Measurements from ENCODE around the gene VDR. TPM values are rescaled to one million over a fixed set of nuclear protein-coding genes. Genes with fewer than 3 reads are reported as not detected.
A peak's percentile ranks its signal among the peaks of the same experiment; 100 is the strongest.
"Not testable (repeated sequence)": the region's sequence is repeated elsewhere in the genome, so short reads cannot be mapped to it uniquely, and the experiment has no call there.

VDR gene
- total and polyA plus RNA-seq, 4 donors, result 2.2 to 9.3 (median 7.4) TPM

GRCh38 chr12:47845081-47845480, 59.7 kb downstream of the VDR start:
- DNase-seq (no peak), ATAC-seq (ENCODE audit: low FRiP score) (no peak)
- H3K27me3 ChIP-seq (ENCODE audit: control insufficient read depth in 1 of 2, insufficient read depth in 2 of 2, low read length in 1 of 2), result no peaks in the 10 kb centered on the region
- no peaks in the 10 kb centered on the region for H3K9me3 ChIP-seq (ENCODE audit: control insufficient read depth, low read length)
- no peak overlapping the region for H3K27ac ChIP-seq (ENCODE audit: low read depth in 1 of 2, low read length in 2 of 2)
- intact Hi-C loops (cut with DNase I), result no loop called here
- 93 to 96% methylated on average over 8 of the region's 8 CpGs for WGBS, 2 donors
- H3K36me3 ChIP-seq (ENCODE audit: control insufficient read depth in 1 of 2, insufficient read depth in 2 of 2, low read length in 1 of 2), result no peaks in the 10 kb centered on the region
- no peaks in the 10 kb centered on the region for H3K4me1 ChIP-seq (ENCODE audit: control insufficient read depth in 1 of 2, insufficient read depth in 2 of 2, low read length in 2 of 2)
- H3K4me3 ChIP-seq (ENCODE audit: low read length in 2 of 2), result no peak overlapping the region

DNA sequence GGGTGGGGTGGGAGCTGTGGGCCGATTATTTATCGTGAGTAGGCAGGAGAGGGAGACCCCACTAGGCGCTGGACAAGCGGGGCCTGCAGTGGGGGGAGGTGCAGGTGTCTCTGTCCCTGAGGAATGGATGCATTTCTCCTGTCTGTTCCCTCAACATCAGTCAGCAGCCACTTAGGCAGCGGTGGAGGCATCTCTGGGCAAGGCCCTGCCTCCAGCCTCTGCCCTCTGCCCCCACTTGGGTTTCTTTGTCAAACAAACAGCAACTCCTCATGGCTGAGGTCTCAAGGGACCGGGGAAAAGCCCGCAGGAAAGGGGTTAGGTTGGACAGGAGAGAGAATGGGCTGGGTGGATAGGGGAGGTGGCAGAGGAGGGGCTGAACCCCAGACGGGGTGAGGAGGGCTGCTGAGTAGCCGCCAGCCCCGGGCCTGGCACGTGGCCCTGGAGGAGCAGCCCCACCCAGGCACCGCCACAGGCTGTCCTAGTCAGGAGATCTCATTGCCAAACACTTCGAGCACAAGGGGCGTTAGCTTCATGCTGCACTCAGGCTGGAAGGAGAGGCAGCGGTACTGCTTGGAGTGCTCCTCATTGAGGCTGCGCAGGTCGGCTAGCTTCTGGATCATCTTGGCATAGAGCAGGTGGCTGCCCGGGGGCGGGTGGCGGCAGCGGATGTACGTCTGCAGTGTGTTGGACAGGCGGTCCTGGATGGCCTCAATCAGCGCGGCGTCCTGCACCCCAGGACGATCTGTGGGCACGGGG, 60.4 kb downstream of the VDR start:
- Histone ChIP-seq H3K9me3 (ENCODE audit: control insufficient read depth, low read length) (no peaks in the 10 kb centered on the region), H3K36me3 (ENCODE audit: control insufficient read depth in 1 of 2, insufficient read depth in 2 of 2, low read length in 1 of 2) (no peaks in the 10 kb centered on the region), H3K27me3 (ENCODE audit: control insufficient read depth in 1 of 2, insufficient read depth in 2 of 2, low read length in 1 of 2) (no peaks in the 10 kb centered on the region), H3K4me3 (ENCODE audit: low read length in 2 of 2) (no peak overlapping the region), H3K27ac (ENCODE audit: low read depth in 1 of 2, low read length in 2 of 2) (no peak overlapping the region), H3K4me1 (ENCODE audit: control insufficient read depth in 1 of 2, insufficient read depth in 2 of 2, low read length in 2 of 2) (no peaks in the 10 kb centered on the region)
- WGBS, 2 donors, result 82 to 83% methylated on average over 27 to 28 of the region's 28 CpGs
- no peak for DNase-seq
- intact Hi-C loops (cut with DNase I), result no loop called here
- peak; percentile 40 for ATAC-seq (ENCODE audit: low FRiP score)

DNA sequence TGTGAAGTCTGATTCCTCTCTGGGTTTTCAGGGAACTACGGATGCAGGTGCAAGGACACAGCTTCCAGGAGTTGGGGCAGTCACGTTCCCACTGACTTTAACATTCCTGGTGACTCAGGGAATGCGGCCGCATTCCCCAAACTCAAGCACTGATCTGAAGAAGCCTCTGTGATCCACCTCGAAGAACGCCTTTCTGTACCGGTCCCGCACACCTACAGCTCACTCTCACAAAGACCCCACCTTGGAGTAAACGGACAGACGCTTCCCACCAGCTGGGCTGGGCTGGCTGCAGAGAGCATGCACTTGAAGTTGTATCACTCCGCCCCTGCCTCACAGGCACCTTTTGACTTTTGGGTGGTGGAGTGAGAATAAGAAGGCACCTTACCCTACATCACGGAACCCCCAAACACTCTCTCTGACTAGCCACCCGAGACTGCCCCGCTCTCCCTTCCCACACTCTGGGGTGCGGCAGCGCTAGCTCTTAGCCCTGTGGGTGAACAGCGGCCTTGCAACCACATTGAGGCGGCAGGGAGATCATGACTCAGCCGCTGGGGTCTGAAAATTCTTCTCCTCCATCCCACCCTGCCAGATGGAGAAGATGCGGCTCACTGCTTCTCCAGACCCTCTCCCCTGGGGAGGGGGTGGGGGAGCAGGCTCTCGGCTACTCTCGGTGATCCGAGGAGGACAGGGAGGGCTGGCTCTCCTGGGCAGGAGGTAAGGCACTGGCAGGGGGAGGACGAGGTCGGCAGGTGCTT, 61.4 kb downstream of the VDR start:
- intact Hi-C loops (cut with DNase I), result no loop called here
- Histone ChIP-seq H3K27ac (ENCODE audit: low read depth in 1 of 2, low read length in 2 of 2) (no peak overlapping the region), H3K9me3 (ENCODE audit: control insufficient read depth, low read length) (no peaks in the 10 kb centered on the region), H3K4me1 (ENCODE audit: control insufficient read depth in 1 of 2, insufficient read depth in 2 of 2, low read length in 2 of 2) (no peaks in the 10 kb centered on the region), H3K36me3 (ENCODE audit: control insufficient read depth in 1 of 2, insufficient read depth in 2 of 2, low read length in 1 of 2) (no peaks in the 10 kb centered on the region), H3K27me3 (ENCODE audit: control insufficient read depth in 1 of 2, insufficient read depth in 2 of 2, low read length in 1 of 2) (no peaks in the 10 kb centered on the region), H3K4me3 (ENCODE audit: low read length in 2 of 2) (no peak overlapping the region)
- 92% methylated on average over 25 of the region's 25 CpGs for WGBS, 2 donors
- DNase-seq, result no peak
- no peak for ATAC-seq (ENCODE audit: low FRiP score)

DNA sequence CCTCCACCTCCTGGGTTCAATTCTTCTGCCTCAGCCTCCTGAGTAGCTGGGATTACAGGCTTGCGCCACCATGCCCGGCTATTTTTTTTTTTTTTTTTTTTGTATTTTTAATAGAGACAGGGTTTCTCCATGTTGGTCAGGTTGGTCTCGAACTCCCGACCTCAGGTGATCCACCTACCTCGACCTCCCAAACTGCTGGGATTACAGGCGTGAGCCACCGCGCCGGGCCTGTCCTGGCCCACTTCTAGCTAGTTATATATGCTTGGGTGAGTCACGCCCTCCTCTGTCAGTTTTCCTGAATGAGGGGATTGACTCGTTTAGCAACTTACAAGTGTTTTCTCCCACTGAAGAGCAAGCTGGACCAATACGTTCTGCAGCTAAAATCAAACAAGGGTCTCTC, 62.3 kb downstream of the VDR start:
- H3K27ac ChIP-seq (ENCODE audit: low read depth in 1 of 2, low read length in 2 of 2); H3K4me3 ChIP-seq (ENCODE audit: low read length in 2 of 2); H3K27me3 ChIP-seq (ENCODE audit: control insufficient read depth in 1 of 2, insufficient read depth in 2 of 2, low read length in 1 of 2); H3K4me1 ChIP-seq (ENCODE audit: control insufficient read depth in 1 of 2, insufficient read depth in 2 of 2, low read length in 2 of 2); H3K9me3 ChIP-seq (ENCODE audit: control insufficient read depth, low read length); H3K36me3 ChIP-seq (ENCODE audit: control insufficient read depth in 1 of 2, insufficient read depth in 2 of 2, low read length in 1 of 2); DNase-seq; ATAC-seq (ENCODE audit: low FRiP score); intact Hi-C loops (cut with DNase I): not testable (repeated sequence)
- 87 to 88% methylated on average over 11 to 12 of the region's 12 CpGs for WGBS, 2 donors

GRCh38 chr12:47841910-47842309, 62.9 kb downstream of the VDR start:
- no peak for DNase-seq
- Histone ChIP-seq H3K9me3 (ENCODE audit: control insufficient read depth, low read length) (no peaks in the 10 kb centered on the region), H3K36me3 (ENCODE audit: control insufficient read depth in 1 of 2, insufficient read depth in 2 of 2, low read length in 1 of 2) (no peaks in the 10 kb centered on the region), H3K4me1 (ENCODE audit: control insufficient read depth in 1 of 2, insufficient read depth in 2 of 2, low read length in 2 of 2) (no peaks in the 10 kb centered on the region), H3K4me3 (ENCODE audit: low read length in 2 of 2) (no peak overlapping the region), H3K27me3 (ENCODE audit: control insufficient read depth in 1 of 2, insufficient read depth in 2 of 2, low read length in 1 of 2) (no peaks in the 10 kb centered on the region), H3K27ac (ENCODE audit: low read depth in 1 of 2, low read length in 2 of 2) (no peak overlapping the region)
- WGBS, 2 donors, result 49 to 62% methylated on average over 4 of the region's 4 CpGs
- no peak for ATAC-seq (ENCODE audit: low FRiP score)
- intact Hi-C loops (cut with DNase I), result no loop called here

- Histone ChIP-seq H3K9me3 (ENCODE audit: control insufficient read depth, low read length) (no peaks in the 10 kb centered on the region), H3K27me3 (ENCODE audit: control insufficient read depth in 1 of 2, insufficient read depth in 2 of 2, low read length in 1 of 2) (no peaks in the 10 kb centered on the region), H3K27ac (ENCODE audit: low read depth in 1 of 2, low read length in 2 of 2) (no peak overlapping the region), H3K4me3 (ENCODE audit: low read length in 2 of 2) (no peak overlapping the region), H3K36me3 (ENCODE audit: control insufficient read depth in 1 of 2, insufficient read depth in 2 of 2, low read length in 1 of 2) (no peaks in the 10 kb centered on the region), H3K4me1 (ENCODE audit: control insufficient read depth in 1 of 2, insufficient read depth in 2 of 2, low read length in 2 of 2) (no peaks in the 10 kb centered on the region)
- DNase-seq (no peak), ATAC-seq (ENCODE audit: low FRiP score) (no peak)
- intact Hi-C loops (cut with DNase I), result no loop called here
- 8 to 19% methylated on average over 2 of the region's 2 CpGs for WGBS, 2 donors
These were observed 63.3 kb downstream of the VDR start for GRCh38 chr12:47841501-47841900.

DNA sequence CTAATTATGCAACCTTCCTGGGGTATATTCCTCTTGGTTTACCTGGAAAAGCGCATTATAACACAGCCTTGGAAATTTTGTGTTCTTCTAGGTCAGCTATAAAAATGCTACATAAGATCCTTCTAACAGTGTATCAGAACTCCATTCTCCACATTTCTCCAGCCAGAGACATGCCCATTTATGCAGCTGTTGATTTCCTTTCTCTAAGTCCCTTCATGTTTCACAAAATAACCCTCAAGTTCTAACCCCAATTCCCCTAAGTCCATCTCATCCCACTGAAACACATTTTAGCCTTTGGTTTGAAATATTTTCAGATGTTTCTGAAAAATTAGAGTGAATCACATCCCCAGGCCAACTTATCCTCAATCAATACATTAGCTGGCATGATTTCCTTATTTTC, 64.2 kb downstream of the VDR start:
- ATAC-seq (ENCODE audit: low FRiP score) (no peak), DNase-seq (no peak)
- Histone ChIP-seq H3K27me3 (ENCODE audit: control insufficient read depth in 1 of 2, insufficient read depth in 2 of 2, low read length in 1 of 2) (no peaks in the 10 kb centered on the region), H3K4me1 (ENCODE audit: control insufficient read depth in 1 of 2, insufficient read depth in 2 of 2, low read length in 2 of 2) (no peaks in the 10 kb centered on the region), H3K4me3 (ENCODE audit: low read length in 2 of 2) (no peak overlapping the region), H3K36me3 (ENCODE audit: control insufficient read depth in 1 of 2, insufficient read depth in 2 of 2, low read length in 1 of 2) (no peaks in the 10 kb centered on the region), H3K9me3 (ENCODE audit: control insufficient read depth, low read length) (no peaks in the 10 kb centered on the region), H3K27ac (ENCODE audit: low read depth in 1 of 2, low read length in 2 of 2) (no peak overlapping the region)
- 95 to 100% methylated on average over 1 of the region's 1 CpG for WGBS, 2 donors
- intact Hi-C loops (cut with DNase I), result no loop called here

GRCh38 chr12:47839214-47839876, 65.4 kb downstream of the VDR start:
- Histone ChIP-seq H3K9me3 (ENCODE audit: control insufficient read depth, low read length) (no peaks in the 10 kb centered on the region), H3K36me3 (ENCODE audit: control insufficient read depth in 1 of 2, insufficient read depth in 2 of 2, low read length in 1 of 2) (no peaks in the 10 kb centered on the region), H3K4me1 (ENCODE audit: control insufficient read depth in 1 of 2, insufficient read depth in 2 of 2, low read length in 2 of 2) (no peaks in the 10 kb centered on the region), H3K27me3 (ENCODE audit: control insufficient read depth in 1 of 2, insufficient read depth in 2 of 2, low read length in 1 of 2) (no peaks in the 10 kb centered on the region), H3K27ac (ENCODE audit: low read depth in 1 of 2, low read length in 2 of 2) (no peak overlapping the region), H3K4me3 (ENCODE audit: low read length in 2 of 2) (no peak overlapping the region)
- DNase-seq, result no peak
- intact Hi-C loops (cut with DNase I), result loop anchor here (1.0 to 5.0 kb wide), 5 partner anchors 37 to 125 kb away; no protein-coding TSS in a partner anchor
- ATAC-seq (ENCODE audit: low FRiP score), result no peak
- WGBS, 2 donors, result 85 to 91% methylated on average over 8 of the region's 8 CpGs
